ENCODE results near the gene TMEM129.

TMEM129 gene

GRCh38 chr4:1693131-1693896 is 27.8 kb downstream of the TMEM129 start:
- peak; percentile 98 for TF ChIP-seq CTCF (IDR thresholded peaks at IDR 0.05; ENCODE audit: low read depth, low read length, missing control alignments)
- DNase-seq = peak; percentile 38
- no peak overlapping the region for H3K27ac ChIP-seq
- no peak overlapping the region for H3K4me3 ChIP-seq (ENCODE audit: low read depth, low read length)
- H3K36me3 ChIP-seq (replicated peaks) = peaks cover 59% of the 10 kb centered on the region
- no peaks in the 10 kb centered on the region for H3K27me3 ChIP-seq (replicated peaks)
- in situ Hi-C loops (cut with HindIII; ENCODE audit: low pct_ligation_motif_present, low sequenced_read_pairs) = no loop called here

- in situ Hi-C loops (cut with HindIII; ENCODE audit: low pct_ligation_motif_present, low sequenced_read_pairs) = no loop called here
- DNase-seq = no peak
- H3K36me3 ChIP-seq (replicated peaks) = peaks cover 52% of the 10 kb centered on the region
- no peaks in the 10 kb centered on the region for H3K27me3 ChIP-seq (replicated peaks)
- no peak for TF ChIP-seq CTCF (IDR thresholded peaks at IDR 0.05; ENCODE audit: low read depth, low read length, missing control alignments)
- H3K27ac ChIP-seq = no peak overlapping the region
- H3K4me3 ChIP-seq (ENCODE audit: low read depth, low read length) = no peak overlapping the region
Measured at GRCh38 chr4:1691737-1692373, 29.3 kb downstream of the TMEM129 start.

- no peak overlapping the region for H3K4me3 ChIP-seq (ENCODE audit: low read depth, low read length)
- H3K27me3 ChIP-seq (replicated peaks) = no peaks in the 10 kb centered on the region
- in situ Hi-C loops (cut with HindIII; ENCODE audit: low pct_ligation_motif_present, low sequenced_read_pairs) = no loop called here
- peaks cover 46% of the 10 kb centered on the region for H3K36me3 ChIP-seq (replicated peaks)
- no peak for TF ChIP-seq CTCF (IDR thresholded peaks at IDR 0.05; ENCODE audit: low read depth, low read length, missing control alignments)
- H3K27ac ChIP-seq = no peak overlapping the region
- DNase-seq = no peak
Measured at GRCh38 chr4:1690698-1691097, 30.4 kb downstream of the TMEM129 start.

GRCh38 chr4:1686440-1687036 is 34.6 kb downstream of the TMEM129 start:
- in situ Hi-C loops (cut with HindIII; ENCODE audit: low pct_ligation_motif_present, low sequenced_read_pairs) = no loop called here
- TF ChIP-seq CTCF (IDR thresholded peaks at IDR 0.05; ENCODE audit: low read depth, low read length, missing control alignments) = no peak
- H3K4me3 ChIP-seq (ENCODE audit: low read depth, low read length) = no peak overlapping the region

DNA sequence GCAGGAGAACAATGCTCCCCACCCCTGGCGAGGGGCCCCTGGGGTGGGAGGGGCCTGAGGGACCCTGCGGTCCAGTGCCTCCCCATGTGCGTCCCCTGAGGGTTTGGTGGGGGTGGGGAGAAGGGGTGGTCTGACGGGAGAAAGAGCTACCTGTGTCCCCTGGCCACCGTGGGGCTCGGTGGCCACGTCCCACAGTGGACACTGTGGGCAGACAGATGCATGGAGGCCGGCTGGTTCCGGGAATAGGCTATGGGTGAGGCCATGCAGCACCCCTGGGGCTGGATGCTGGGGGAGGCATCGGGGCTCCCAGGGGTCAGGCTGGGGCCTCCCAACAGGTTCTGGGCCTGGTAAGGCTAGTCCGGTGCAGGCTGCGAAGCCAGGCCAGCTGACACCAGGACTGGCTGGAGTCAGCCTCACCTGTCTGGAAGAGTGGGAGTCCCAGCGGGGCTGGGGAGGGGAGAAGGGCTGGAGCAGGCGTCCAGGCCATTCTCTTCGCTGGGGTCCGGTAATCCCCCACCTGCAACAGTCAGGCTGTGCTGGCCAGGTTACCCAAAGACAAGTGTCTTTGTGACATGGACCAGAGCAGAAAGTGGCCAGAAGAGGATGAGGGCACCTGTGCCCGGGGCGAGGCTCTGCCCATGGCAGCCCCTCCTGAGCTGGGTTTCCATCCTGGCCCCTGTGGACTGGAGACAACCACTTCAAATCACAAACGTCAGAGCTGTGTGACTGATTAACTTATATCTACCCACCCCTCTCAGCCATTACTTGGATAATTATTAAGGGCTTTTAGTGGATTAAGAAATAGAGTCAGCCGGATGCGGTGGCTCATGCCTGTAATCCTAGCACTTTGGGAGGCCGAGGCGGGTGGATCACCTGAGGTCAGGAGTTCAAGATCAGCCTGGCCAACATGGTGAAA is 35.6 kb downstream of the TMEM129 start:
- no peak for DNase-seq
- H3K27me3 ChIP-seq (replicated peaks) = no peaks in the 10 kb centered on the region
- H3K27ac ChIP-seq = no peak overlapping the region
- no peak for TF ChIP-seq CTCF (IDR thresholded peaks at IDR 0.05; ENCODE audit: low read depth, low read length, missing control alignments)
- no peak overlapping the region for H3K4me3 ChIP-seq (ENCODE audit: low read depth, low read length)
- in situ Hi-C loops (cut with HindIII; ENCODE audit: low pct_ligation_motif_present, low sequenced_read_pairs) = no loop called here
- peaks cover 2% of the 10 kb centered on the region for H3K36me3 ChIP-seq (replicated peaks)

More at GRCh38 chr4:1686440-1687036, 34.6 kb downstream of the TMEM129 start:
- no peak overlapping the region for H3K27ac ChIP-seq
- peaks cover 13% of the 10 kb centered on the region for H3K36me3 ChIP-seq (replicated peaks)
- no peak for DNase-seq
- H3K27me3 ChIP-seq (replicated peaks) = no peaks in the 10 kb centered on the region
